GM13977 (cell line): ENCODE results near the gene ZNF276.

Source experiments
- DNase-seq: peaks from one replicate; pipeline ENCODE4 v3.0.0; 2012; ENCODE audit warnings: low spot score
- in situ Hi-C: fragments of 300-500 bp; cut with MboI; formaldehyde crosslinking; loops from one replicate; pipeline ENCODE4 v1.12.0; 2022; ENCODE audit warnings: low sequenced_read_pairs, low pct_unique_long_range_greater_than_20kb, mixed read lengths, inconsistent platforms; ENCODE audit not compliant: unreplicated experiment
- TF ChIP-seq, protein P1 (sequence below): IDR thresholded peaks from 2 replicates; pipeline ENCODE4 v1.5.1; 2012; ENCODE audit warnings: mild to moderate bottlenecking, control low read depth; ENCODE audit not compliant: insufficient read depth; ENCODE audit errors: extremely low read depth, missing control alignments

Gene ZNF276

DNA sequence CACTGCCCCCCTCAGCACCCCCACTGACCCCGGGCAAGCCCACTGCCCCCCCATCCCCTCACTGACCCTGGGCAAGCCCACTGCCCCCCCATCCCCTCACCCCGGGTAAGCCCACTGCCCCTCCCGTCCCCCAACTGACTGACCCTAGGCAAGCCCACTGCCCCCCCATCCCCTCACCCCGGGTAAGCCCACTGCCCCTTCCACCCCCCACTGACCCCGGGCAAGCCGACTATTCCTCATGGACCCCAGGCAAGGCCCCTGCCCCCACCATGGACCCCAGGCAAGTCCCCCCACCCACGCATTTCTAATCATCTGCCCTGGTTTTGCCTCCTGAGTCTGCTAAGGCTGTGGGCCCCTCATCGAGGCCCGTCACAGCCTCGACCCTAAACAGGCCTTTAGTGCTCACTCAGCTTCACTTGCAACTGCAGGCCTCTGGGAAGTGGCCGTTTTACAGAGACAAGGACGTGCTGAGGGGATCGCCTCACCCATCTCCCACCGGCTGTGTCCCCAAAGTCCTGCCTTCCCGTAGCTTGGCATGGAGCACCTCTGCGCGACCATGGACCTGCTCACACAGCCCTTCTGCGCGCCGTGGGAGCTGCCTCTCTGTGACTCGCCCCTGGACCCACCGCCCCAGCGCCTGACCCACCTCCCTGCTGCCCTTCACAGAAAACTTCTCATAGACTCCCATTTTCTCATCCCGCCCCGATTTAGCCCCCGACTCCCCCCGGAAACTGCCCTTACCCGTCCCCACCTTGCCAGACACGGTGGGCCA is 4.2 kb upstream of the ZNF276 start:
- in situ Hi-C loops = loop anchor here (10.0 kb wide), 1 partner anchor 148 kb away; no protein-coding TSS in a partner anchor
- TF ChIP-seq, protein P1, sequence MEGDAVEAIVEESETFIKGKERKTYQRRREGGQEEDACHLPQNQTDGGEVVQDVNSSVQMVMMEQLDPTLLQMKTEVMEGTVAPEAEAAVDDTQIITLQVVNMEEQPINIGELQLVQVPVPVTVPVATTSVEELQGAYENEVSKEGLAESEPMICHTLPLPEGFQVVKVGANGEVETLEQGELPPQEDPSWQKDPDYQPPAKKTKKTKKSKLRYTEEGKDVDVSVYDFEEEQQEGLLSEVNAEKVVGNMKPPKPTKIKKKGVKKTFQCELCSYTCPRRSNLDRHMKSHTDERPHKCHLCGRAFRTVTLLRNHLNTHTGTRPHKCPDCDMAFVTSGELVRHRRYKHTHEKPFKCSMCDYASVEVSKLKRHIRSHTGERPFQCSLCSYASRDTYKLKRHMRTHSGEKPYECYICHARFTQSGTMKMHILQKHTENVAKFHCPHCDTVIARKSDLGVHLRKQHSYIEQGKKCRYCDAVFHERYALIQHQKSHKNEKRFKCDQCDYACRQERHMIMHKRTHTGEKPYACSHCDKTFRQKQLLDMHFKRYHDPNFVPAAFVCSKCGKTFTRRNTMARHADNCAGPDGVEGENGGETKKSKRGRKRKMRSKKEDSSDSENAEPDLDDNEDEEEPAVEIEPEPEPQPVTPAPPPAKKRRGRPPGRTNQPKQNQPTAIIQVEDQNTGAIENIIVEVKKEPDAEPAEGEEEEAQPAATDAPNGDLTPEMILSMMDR = no peak
- DNase-seq = no peak

- DNase-seq = no peak
- in situ Hi-C loops = loop anchor here (10.0 kb wide), 1 partner anchor 147 kb away; no protein-coding TSS in a partner anchor
- TF ChIP-seq, protein P1 = no peak
These were observed 3.4 kb upstream of the ZNF276 start for GRCh38 chr16:89717688-89718505.

- no peak for DNase-seq
- TF ChIP-seq, protein P1 = no peak
- in situ Hi-C loops = no loop called here
These were observed 855 bp upstream of the ZNF276 start for GRCh38 chr16:89720551-89720812.

GRCh38 chr16:89721546-89722391 is 432 bp downstream of the ZNF276 start:
- in situ Hi-C loops = no loop called here
- no peak for DNase-seq
- TF ChIP-seq, protein P1 = no peak

DNA sequence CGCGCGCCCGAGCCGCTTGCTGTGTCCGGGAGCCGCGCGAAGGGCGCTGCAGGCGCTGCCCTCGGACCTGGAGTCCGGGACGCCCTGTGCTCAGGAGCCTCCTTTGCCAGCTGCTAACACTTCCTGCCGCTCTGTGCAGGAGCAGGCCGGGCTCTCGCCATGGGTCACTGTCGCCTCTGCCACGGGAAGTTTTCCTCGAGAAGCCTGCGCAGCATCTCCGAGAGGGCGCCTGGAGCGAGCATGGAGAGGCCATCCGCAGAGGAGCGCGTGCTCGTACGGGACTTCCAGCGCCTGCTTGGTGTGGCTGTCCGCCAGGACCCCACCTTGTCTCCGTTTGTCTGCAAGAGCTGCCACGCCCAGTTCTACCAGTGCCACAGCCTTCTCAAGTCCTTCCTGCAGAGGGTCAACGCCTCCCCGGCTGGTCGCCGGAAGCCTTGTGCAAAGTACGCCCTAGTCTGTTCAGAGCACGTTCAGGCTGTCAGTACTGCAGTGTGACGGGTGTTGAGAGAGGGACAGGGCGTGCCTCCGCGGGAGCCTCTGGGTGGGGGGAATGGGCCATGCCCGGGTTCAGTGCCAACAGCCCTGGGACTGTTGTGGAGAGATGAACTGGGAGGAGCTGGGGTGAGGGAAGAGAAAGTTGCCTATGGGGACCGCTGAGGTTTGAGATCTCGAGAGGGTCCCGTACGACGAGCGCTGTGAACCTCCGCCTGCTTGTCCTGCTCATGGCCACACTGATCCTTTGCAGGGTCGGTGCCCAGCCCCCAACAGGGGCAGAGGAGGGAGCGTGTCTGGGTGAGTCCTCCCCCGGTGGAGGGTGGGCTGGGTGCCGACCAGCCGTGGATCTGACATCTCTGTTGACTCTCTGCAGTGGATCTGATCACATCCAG is 1.3 kb downstream of the ZNF276 start:
- in situ Hi-C loops = no loop called here
- DNase-seq = peak; percentile 66
- TF ChIP-seq, protein P1 = no peak
